DND-41 (cell line): ENCODE measurements around the gene BLMH.

ENCODE experiments used
- CTCF ChIP-seq: IDR thresholded peaks from 2 replicates; pipeline ENCODE4 v1.5.1; 2012; ENCODE audit warnings: borderline replicate concordance, low read length, moderate library complexity, mild to moderate bottlenecking; ENCODE audit not compliant: poor library complexity, severe bottlenecking; ENCODE audit errors: extremely low read depth
- EZH2 ChIP-seq: IDR thresholded peaks from 3 replicates; pipeline ENCODE4 v1.6.1; 2012; ENCODE audit warnings: borderline replicate concordance, low read depth, mild to moderate bottlenecking, moderate library complexity, low read length, inconsistent platforms; ENCODE audit not compliant: severe bottlenecking

DNA sequence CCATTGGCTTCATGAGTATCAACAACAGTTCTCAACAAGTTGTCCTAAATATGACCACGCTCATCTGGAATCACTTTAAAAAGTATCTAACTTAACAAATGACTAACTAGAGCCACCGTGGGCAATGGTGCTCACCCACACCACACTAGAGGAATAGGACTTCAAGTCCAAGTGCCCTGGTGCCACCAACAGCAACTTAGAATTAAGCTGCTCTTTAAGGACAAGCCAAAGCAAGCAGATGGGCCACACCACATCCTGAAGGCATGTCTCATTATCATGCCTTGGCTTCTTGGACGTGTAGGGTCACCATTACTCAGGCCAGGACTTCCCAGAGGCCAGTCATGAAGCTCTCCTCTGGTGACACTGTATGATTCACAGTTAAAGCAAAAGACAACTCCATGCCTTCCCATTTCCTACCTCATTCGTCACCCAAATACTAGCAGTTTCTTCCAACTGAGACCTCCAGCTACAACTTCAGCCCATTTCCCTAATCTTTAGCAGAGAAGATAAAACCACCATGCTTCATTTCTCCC lies 46.8 kb downstream of the BLMH start:
- TF ChIP-seq CTCF (no peak), EZH2 (no peak)
